Naive B cell (primary cell): ENCODE measurements around the gene TSKS. TPM values are rescaled to one million over a fixed set of nuclear protein-coding genes. Genes with fewer than 3 reads are reported as not detected.
"Not testable (repeated sequence)": the region's sequence is repeated elsewhere in the genome, so short reads cannot be mapped to it uniquely, and the experiment has no call there.

Source experiments
- ATAC-seq, 2 donors: fragments of 150-1000 bp; cut with Tn5 transposase; 2 replicates each; pipeline ENCODE4 v1.10.0; 2021; ENCODE audit warnings: low read depth in 2 of 2, mild to moderate bottlenecking in 2 of 2, moderate library complexity in 2 of 2
- DNase-seq: peaks from one replicate; pipeline ENCODE4 v3.0.0; 2022
- H3K27ac Mint-ChIP-seq, 6 donors: one replicate each; pipeline ENCODE4 v1.8.0; 2020 to 2022; ENCODE audit warnings: mild to moderate bottlenecking in 6 of 6, mixed read lengths in 6 of 6, moderate library complexity in 5 of 6, inconsistent platforms in 2 of 6
- H3K27me3 Mint-ChIP-seq, 3 donors: one replicate each; pipeline ENCODE4 v1.8.0; 2021 to 2022; ENCODE audit warnings: mixed read lengths in 3 of 3, mild to moderate bottlenecking in 1 of 3
- H3K36me3 Mint-ChIP-seq, 2 donors: one replicate each; pipeline ENCODE4 v1.8.0; 2020 to 2022; ENCODE audit warnings: mixed read lengths in 2 of 2, inconsistent platforms in 1 of 2, mild to moderate bottlenecking in 1 of 2
- H3K4me1 Mint-ChIP-seq, 3 donors: one replicate each; pipeline ENCODE4 v1.8.0; 2020 to 2022; ENCODE audit warnings: mixed read lengths in 3 of 3, inconsistent platforms in 1 of 3, mild to moderate bottlenecking in 1 of 3, moderate library complexity in 1 of 3
- H3K4me3 Mint-ChIP-seq, 8 donors: one replicate each; pipeline ENCODE4 v1.8.0; 2020 to 2022; ENCODE audit warnings: mild to moderate bottlenecking in 8 of 8, mixed read lengths in 8 of 8, moderate library complexity in 8 of 8, inconsistent platforms in 2 of 8
- H3K9me3 Mint-ChIP-seq, 7 donors: one replicate each; pipeline ENCODE4 v1.8.0; 2020 to 2022; ENCODE audit warnings: mixed read lengths in 7 of 7, mild to moderate bottlenecking in 5 of 7, inconsistent platforms in 2 of 7, moderate library complexity in 1 of 7
- polyA plus RNA-seq, 6 donors: library from polyadenylated mRNA; unstranded; fragments of 300-500 nt; fragmentation: Illumina TruSeq; gene quantifications; one replicate each; pipeline ENCODE4 v1.2.3, GENCODE V29; 2021; ENCODE audit warnings: low read depth in 6 of 6

The TSKS gene
- polyA plus RNA-seq, 6 donors from 2014 or later: 0.18 TPM; not detected in 5

DNA sequence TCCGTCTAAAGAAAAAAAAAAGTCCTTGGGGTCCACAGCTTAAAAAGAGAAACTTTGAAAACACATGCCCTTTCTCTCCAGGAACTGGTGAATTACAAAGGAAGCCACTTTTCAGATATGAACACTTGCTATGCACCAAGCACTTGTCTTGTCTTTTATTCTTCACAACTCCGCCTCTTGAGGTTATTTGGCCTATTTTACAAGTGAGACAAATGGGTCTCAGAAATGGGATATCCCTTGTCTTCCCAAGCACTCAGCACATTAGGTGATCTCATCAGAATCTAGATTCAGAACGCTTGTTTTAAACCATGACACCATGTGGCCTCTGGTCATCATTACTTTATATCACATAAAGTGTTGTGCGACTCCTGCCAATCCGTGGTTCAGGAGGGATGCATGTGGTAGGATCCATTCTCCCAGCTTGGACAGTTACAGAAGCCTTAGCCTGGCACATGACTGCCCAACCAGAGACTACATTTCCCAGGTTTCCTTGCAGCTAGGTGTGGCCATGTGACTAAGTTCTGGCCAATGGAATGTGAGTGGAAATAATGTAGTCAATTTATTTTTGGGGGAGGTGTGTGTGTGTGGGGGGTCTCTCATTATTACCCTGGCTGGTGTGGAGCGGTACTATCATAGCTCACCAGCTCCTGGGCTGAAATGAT, 13.9 kb downstream of the TSKS start:
- no peak overlapping the region for H3K4me3 Mint-ChIP-seq
- peaks cover 0 to 8% (median 0%) of the 10 kb centered on the region in 3 donors for H3K4me1 Mint-ChIP-seq
- ATAC-seq (no peak), DNase-seq (no peak)
- H3K9me3 Mint-ChIP-seq: peaks cover 0 to 6% (median 0%) of the 10 kb centered on the region in 7 donors
- H3K27ac Mint-ChIP-seq: no peak overlapping the region
- H3K27me3 Mint-ChIP-seq: peaks cover 0 to 25% (median 11%) of the 10 kb centered on the region in 3 donors
- peaks cover 0 to 5% of the 10 kb centered on the region in 2 donors for H3K36me3 Mint-ChIP-seq

GRCh38 chr19:49746206-49746958, 16.7 kb downstream of the TSKS start:
- peaks cover 0 to 25% (median 11%) of the 10 kb centered on the region in 3 donors for H3K27me3 Mint-ChIP-seq
- H3K36me3 Mint-ChIP-seq: peaks cover 0 to 5% of the 10 kb centered on the region in 2 donors
- peak; percentile 39 for DNase-seq
- H3K27ac Mint-ChIP-seq: peak overlapping the region in 2 of 6 donors; percentile 36 to 73
- H3K4me1 Mint-ChIP-seq: peaks cover 0 to 8% (median 0%) of the 10 kb centered on the region in 3 donors
- H3K9me3 Mint-ChIP-seq: peaks cover 0 to 6% (median 0%) of the 10 kb centered on the region in 7 donors
- H3K4me3 Mint-ChIP-seq: peak overlapping the region in 2 of 8 donors; percentile 10 to 34
- peak; percentile 66 to 83 for ATAC-seq

GRCh38 chr19:49744946-49745381, 18.1 kb downstream of the TSKS start:
- H3K4me1 Mint-ChIP-seq: peaks cover 0 to 8% (median 0%) of the 10 kb centered on the region in 3 donors

DNA sequence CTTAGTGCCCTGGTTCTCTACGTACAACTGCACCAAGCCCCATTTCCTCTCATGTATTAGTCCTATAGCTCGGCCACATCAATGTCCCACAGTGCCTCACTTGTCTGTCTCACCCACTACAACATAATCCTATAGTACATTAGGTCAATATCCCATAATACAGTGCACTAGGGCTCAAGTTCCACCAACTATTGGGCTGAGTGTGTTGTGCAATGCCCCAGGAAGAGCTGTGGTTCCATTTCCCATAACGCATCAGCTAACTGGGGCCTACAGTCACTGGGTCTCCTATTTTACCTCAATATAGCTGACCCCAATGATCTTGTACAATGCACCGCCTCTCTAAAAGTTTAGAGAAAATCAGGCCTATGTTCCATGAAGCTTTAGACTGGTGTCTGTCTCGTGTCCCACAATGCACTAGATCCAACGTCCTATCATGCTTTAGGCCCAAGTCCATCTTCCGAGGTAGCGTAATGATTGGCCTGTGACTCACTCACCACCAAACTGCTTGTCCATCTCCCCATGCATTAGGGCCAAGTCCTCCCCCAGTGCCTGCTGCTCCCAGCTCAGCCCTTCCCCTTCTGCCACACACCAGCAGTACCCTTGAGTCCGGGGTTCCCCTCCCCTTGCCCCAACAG, 21.8 kb downstream of the TSKS start:
- Mint-ChIP-seq H3K27ac (peak overlapping the region in 2 of 6 donors; percentile 5 to 28), H3K4me3 (no peak overlapping the region), H3K9me3 (peaks cover 0 to 2% (median 0%) of the 10 kb centered on the region in 7 donors), H3K27me3 (peaks cover 0 to 5% (median 0%) of the 10 kb centered on the region in 3 donors), H3K36me3 (no peaks in the 10 kb centered on the region), H3K4me1 (peaks cover 0 to 3% (median 0%) of the 10 kb centered on the region in 3 donors)
- ATAC-seq: no peak
- no peak for DNase-seq

More at GRCh38 chr19:49744946-49745381, 18.1 kb downstream of the TSKS start:
- H3K4me3 Mint-ChIP-seq: peak overlapping the region in 1 of 8 donors; percentile 63
- no peak for DNase-seq
- peaks cover 0 to 19% (median 11%) of the 10 kb centered on the region in 3 donors for H3K27me3 Mint-ChIP-seq
- H3K27ac Mint-ChIP-seq: no peak overlapping the region
- H3K9me3 Mint-ChIP-seq: peaks cover 0 to 6% (median 0%) of the 10 kb centered on the region in 7 donors
- H3K36me3 Mint-ChIP-seq: peaks cover 0 to 5% of the 10 kb centered on the region in 2 donors
- ATAC-seq: no peak

DNA sequence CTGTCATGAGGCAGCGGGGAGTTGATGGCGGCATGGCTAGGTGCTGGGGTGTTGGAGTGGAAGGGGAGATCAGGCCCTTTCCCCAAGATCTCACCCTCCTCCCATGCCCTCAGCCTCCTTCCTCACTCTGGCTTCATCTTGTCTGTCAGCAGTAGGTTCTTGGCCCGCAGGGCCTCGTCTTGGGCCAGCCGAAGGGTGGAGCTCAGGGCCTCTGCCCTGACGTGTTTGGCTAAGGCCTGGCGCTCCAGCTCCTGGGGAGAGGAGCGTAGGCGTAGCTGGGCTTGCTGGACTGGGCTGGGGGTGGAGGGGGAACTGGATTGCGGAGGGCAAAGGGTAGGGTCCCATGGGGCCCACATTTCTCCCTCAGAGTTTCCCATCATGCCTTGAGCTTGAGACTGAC, 23.2 kb downstream of the TSKS start:
- ATAC-seq (no peak), DNase-seq (no peak)
- no peaks in the 10 kb centered on the region for H3K4me1 Mint-ChIP-seq
- H3K27ac Mint-ChIP-seq: peak overlapping the region in 1 of 6 donors; percentile 47
- H3K27me3 Mint-ChIP-seq: peaks cover 0 to 3% (median 0%) of the 10 kb centered on the region in 3 donors
- no peak overlapping the region for H3K4me3 Mint-ChIP-seq
- no peaks in the 10 kb centered on the region for H3K9me3 Mint-ChIP-seq
- H3K36me3 Mint-ChIP-seq: no peaks in the 10 kb centered on the region

GRCh38 chr19:49739098-49739497, 24.0 kb downstream of the TSKS start:
- H3K4me1 Mint-ChIP-seq: no peaks in the 10 kb centered on the region
- no peaks in the 10 kb centered on the region for H3K36me3 Mint-ChIP-seq
- ATAC-seq (no peak), DNase-seq (no peak)
- no peak overlapping the region for H3K27ac Mint-ChIP-seq
- H3K9me3 Mint-ChIP-seq: no peaks in the 10 kb centered on the region
- H3K27me3 Mint-ChIP-seq: no peaks in the 10 kb centered on the region
- no peak overlapping the region for H3K4me3 Mint-ChIP-seq

DNA sequence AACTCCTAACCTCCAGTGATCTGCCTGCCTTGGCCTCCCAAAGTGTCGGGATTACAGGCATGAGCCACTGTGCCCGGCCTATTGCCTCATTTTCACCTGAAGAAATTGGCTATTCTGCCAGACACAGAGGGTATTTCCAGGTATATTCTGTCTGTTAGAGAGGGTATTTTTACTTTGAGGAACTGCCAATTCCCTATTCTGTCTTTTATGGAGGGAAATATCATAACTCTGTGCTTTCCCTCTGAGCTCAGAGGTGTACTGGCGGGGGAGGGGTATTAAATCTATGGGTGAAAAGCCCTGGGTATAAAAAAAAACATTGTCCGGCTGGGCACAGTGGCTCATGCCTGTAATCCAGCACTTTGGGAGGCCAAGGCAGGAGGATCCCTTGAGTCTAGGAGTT, 24.8 kb downstream of the TSKS start:
- Mint-ChIP-seq H3K4me3 (no peak overlapping the region), H3K27me3 (no peaks in the 10 kb centered on the region), H3K36me3 (no peaks in the 10 kb centered on the region), H3K4me1 (no peaks in the 10 kb centered on the region), H3K27ac (no peak overlapping the region), H3K9me3 (no peaks in the 10 kb centered on the region)
- ATAC-seq: peak; percentile 52 to 61
- DNase-seq: no peak

GRCh38 chr19:49730166-49730565, 32.9 kb downstream of the TSKS start:
- H3K36me3 Mint-ChIP-seq: no peaks in the 10 kb centered on the region
- no peak overlapping the region for H3K27ac Mint-ChIP-seq
- DNase-seq: no peak
- H3K4me3 Mint-ChIP-seq: no peak overlapping the region
- H3K9me3 Mint-ChIP-seq: no peaks in the 10 kb centered on the region
- H3K27me3 Mint-ChIP-seq: peaks cover 0 to 14% (median 7%) of the 10 kb centered on the region in 3 donors
- peaks cover 0 to 4% (median 0%) of the 10 kb centered on the region in 3 donors for H3K4me1 Mint-ChIP-seq
- ATAC-seq: no peak

DNA sequence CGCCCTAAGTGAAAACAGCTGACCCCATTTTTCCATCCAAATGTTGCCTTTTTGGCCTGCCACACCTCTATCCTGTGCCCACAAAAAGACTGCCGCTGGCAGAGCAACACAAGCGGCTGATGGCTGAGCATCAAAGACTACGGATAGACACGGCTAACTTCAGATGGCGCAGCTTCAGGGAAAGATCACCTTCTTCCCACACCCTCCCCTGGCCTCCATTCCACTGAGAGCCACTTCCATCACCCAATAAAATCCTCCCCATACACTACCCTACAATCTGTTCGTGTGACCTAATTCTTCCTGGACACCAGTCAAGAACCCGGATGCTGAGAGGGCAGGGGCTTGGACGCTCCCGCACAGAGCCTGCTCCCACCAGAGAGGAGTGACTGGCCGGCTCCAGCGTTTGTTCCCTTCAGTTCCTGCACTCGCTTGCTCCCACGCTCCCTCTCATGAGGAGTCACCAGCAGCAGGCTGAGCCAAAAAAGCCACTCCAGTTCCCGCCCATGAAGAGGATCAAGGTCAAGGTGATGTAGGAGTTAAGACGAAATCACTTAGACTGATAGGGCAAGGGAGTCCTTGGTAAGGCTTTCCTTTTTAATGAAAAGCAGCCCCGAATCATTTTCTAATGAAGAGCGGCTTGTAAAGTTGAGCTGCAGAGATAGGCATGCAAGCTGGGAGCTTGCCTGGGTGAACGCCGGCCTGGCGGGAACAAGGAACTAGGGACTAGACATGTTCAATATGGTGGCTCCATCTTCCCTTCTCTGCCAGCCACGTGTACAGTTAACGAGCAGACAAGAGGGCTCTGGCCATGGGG, 35.7 kb downstream of the TSKS start:
- Mint-ChIP-seq H3K36me3 (peaks cover 0 to 6% of the 10 kb centered on the region in 2 donors), H3K27ac (peak overlapping the region in 2 of 6 donors; percentile 22 to 39), H3K4me1 (peaks cover 0 to 4% (median 0%) of the 10 kb centered on the region in 3 donors), H3K27me3 (peaks cover 0 to 20% (median 7%) of the 10 kb centered on the region in 3 donors), H3K4me3 (no peak overlapping the region), H3K9me3 (no peaks in the 10 kb centered on the region)
- ATAC-seq (no peak), DNase-seq (no peak)

DNA sequence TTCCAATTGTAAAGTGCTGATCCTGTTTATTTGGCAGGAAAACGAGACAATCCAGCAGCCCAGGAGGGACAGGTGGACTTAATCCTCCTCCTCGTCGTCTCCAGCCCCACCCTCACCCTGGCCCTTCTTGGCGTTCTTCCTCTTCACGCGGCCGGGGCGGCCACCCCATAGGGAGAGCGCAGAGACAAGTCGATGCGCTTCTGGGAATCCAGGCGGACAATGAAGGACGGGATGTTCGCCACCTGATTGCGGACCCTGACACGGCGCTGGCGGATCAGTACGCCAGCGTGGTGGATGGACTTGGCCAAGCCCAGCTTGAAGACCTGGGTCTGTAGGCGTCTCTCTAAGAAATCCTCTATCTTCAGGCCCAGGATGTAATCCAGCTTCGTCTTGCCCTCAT, 43.7 kb downstream of the TSKS start:
- H3K9me3 Mint-ChIP-seq, ATAC-seq, H3K27me3 Mint-ChIP-seq, H3K36me3 Mint-ChIP-seq, DNase-seq: not testable (repeated sequence)
- peak overlapping the region in 3 of 8 donors; percentile 9 to 77 (median 12) for H3K4me3 Mint-ChIP-seq
- peaks cover 10 to 24% (median 11%) of the 10 kb centered on the region in 3 donors for H3K4me1 Mint-ChIP-seq
- H3K27ac Mint-ChIP-seq: peak overlapping the region in 4 of 6 donors; percentile 12 to 52 (median 31)

DNA sequence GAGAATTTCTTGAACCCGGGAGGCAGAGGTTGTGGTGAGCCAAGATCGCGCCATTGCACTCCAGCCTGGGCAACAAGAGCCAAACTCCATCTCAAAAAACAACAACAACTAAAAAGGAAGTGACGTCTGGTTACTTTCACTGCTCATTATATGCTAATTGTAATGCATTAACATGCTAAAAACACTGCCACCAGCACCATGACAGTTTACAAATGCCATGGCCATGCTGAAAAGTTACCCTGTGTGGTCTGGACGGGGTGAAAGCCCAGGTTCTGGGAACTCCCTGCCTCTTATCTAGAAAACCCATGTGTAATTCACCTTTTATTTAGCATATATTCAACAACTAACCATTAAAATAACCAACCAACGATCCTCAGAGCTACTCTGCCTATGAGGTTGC, 44.1 kb downstream of the TSKS start:
- Mint-ChIP-seq H3K27me3 (peaks cover 0 to 6% (median 0%) of the 10 kb centered on the region in 3 donors), H3K4me1 (peaks cover 10 to 24% (median 11%) of the 10 kb centered on the region in 3 donors), H3K4me3 (peak overlapping the region in 5 of 8 donors; percentile 9 to 63 (median 22)), H3K9me3 (peaks cover 0 to 5% (median 0%) of the 10 kb centered on the region in 7 donors), H3K36me3 (peaks cover 0 to 6% of the 10 kb centered on the region in 2 donors), H3K27ac (peak overlapping the region in 3 of 6 donors; percentile 28 to 52 (median 34))
- peak in 1 of 2 donors; percentile 26 for ATAC-seq
- no peak for DNase-seq

DNA sequence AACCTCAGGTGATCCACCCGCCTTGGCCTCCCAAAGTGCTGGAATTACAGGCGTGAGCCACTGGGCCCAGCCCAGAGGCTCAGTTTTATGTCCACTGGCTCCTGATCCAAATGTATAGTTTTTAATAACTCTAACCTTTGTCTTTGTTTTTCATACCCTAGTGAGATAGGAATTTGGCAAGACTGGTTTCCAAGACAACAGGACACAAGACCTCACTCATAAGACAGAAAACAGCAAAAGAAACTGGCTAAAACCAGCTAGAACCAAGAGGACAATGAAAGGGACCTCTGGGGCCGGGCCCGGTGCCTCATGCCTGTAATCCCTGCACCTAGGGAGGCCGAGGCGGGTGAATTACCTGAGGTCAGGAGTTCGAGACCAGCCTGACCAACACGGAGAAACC, 44.6 kb downstream of the TSKS start:
- ATAC-seq (no peak), DNase-seq (no peak)
- peaks cover 10 to 24% (median 11%) of the 10 kb centered on the region in 3 donors for H3K4me1 Mint-ChIP-seq
- peak overlapping the region in 1 of 6 donors; percentile 86 for H3K27ac Mint-ChIP-seq
- H3K36me3 Mint-ChIP-seq: peaks cover 0 to 4% of the 10 kb centered on the region in 2 donors
- H3K27me3 Mint-ChIP-seq: peaks cover 0 to 5% (median 0%) of the 10 kb centered on the region in 3 donors
- H3K9me3 Mint-ChIP-seq: peaks cover 0 to 5% (median 0%) of the 10 kb centered on the region in 7 donors
- H3K4me3 Mint-ChIP-seq: peak overlapping the region in 3 of 8 donors; percentile 12 to 88 (median 59)
